ENCODE data around the gene FAM47E.

FAM47E gene

GRCh38 chr4:76302826-76303438, 51.4 kb downstream of the FAM47E start:
- no peak for DNase-seq

DNA sequence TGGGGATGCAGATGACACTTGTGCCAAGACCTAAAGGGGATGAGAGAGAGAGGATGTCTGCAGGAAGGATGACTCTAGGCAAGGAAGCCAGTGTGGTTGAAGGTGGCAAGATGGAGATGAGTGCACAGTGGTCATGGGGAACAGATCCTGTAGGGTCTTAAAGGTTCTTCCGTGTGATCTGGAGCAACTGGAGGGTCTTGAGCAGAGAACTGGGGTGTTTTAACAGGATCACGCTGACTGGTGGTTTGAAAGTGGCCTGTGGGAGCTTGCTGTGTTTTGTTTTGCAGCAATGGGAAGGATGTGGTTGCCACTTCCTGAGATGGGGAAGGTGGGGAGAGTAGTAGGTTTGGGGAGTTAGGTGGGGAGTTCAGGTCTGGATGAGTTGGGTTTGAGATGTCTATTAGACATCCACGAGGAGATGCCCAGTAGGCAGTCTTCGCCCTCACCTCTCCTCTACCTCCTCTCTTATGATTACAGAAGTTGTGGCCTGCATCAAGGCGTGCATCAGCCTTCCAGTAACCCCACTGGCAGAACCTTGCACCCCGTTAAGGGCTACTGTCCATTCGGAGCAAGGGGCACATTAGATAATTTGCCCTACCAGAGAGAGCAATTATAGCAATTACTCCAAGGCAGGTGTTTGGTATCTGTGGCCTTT, 53.6 kb downstream of the FAM47E start:
- no peak for DNase-seq

DNA sequence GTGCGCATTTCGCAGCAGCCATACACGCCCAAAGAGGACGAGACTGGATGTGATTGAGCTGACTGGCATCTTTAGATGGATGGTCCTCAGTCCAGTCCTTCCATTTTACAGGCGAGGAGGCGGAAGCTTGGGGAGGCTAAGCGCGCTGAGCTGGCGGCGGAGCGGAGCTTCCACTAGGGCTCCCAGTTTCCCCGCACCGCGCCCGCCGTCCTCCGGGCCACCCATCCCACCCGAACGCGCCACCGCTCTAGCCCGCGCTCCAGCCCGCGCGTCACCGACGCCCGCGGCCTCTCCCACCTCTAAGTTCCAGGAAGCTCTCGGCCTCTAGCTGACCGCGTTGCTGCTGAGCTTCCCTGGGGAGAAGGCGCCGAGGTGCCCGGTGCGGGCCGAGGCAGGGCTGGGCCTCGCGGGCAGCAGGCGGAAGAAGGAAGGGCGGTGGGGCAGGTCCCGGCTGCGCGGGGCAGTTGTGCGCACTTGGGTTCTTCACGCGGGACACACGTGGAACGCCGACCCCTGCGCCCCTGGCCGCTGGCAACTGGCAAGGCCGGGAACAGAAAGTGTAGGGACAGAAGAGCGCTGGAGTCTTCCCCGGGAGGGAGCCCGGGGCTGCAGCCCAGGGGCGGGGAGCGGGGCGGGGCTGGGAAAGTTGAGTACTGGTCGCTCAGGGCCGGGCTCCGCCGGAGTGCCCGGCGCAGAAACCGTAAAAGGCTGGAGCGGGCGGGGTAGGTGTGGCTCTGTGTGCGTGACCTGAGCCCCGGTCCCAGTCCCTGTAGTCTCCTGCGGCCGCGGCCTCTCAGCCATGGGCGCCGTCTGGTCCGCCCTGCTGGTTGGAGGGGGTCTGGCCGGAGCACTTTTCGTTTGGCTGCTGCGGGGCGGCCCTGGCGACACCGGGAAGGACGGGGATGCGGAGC, 54.7 kb downstream of the FAM47E start, which contains the start of gene STBD1:
TSS of gene STBD1 (plus strand) at position 763 of the 911 bp plus-strand sequence. CDS start at position 800, 37 bp downstream.
- DNase-seq, result no peak

DNA sequence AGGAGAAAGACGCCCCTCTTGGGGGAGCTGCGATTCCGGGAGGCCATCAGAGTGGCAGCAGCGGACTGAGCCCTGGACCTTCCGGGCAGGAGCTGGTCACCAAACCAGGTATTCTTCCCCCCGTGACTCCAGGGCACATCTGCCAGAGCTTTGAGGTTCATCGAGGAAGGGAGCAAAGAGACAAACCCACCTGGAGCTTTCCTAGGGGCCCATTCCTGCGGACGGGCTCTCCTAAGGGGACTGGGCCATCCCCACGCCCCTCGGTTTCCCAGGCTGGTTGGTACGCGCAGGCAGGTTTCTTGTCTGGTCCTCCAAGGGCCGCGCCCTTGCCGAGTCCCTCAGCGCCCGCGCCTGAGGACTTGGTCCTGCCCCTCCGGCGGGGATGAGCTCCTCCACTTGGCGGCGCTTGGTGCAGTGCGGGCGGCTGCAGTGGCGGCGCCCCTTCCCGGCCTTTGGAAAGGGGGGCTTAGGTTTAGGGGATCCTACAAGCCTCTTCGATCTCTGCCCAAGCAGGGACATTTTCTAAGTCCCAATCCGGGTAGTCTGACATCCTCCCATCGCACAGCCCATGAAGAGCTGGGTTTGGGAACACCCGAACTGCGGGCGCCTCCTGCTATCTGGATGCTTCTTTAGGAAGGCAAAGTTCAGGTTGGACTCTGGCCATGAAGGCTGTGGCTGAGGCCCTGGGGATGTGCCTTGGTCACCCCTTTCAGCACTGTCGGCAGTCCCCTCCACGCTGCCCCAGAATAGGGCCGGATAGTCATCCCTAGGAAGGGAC, 55.5 kb downstream of the FAM47E start:
- no peak for DNase-seq

DNA sequence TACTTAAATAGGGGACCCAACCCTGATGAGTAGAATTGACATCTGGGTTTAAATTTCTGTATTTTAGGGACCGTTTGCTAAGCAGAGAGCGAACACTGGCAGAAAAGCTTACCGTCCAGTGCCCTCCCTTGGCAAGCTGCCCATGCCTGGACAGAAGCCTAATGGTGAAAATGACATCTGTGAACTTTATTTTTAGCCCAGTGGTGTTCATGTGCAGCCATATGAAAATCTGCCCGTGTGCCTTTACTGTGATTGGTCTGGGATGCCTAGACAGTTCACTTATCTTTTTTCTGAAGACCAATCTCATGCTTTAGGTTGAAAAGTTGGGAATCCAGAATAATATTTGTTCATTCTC, 56.1 kb downstream of the FAM47E start:
- DNase-seq, result no peak

DNA sequence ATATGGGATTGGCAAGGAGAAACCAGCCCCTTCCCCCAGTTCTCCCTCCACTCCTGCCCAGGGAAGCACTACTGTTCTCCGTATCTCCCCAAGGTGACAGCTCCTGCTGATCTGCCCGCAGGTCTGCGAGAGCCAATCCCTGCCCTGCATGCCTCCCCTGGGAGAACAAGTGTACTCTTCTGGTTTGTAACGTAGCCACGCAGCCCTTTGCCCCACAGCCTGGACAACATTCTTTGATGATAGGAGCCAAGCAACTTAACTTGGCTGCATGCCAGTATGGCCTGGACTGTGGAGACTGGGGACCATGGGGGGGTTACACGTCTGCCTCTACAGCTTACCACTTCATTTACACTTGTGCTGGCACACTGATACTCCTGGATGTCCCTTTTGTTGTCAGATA, 57.0 kb downstream of the FAM47E start:
- DNase-seq, result no peak

- no peak for DNase-seq
Observed at GRCh38 chr4:76309939-76310550, 58.5 kb downstream of the FAM47E start.

DNA sequence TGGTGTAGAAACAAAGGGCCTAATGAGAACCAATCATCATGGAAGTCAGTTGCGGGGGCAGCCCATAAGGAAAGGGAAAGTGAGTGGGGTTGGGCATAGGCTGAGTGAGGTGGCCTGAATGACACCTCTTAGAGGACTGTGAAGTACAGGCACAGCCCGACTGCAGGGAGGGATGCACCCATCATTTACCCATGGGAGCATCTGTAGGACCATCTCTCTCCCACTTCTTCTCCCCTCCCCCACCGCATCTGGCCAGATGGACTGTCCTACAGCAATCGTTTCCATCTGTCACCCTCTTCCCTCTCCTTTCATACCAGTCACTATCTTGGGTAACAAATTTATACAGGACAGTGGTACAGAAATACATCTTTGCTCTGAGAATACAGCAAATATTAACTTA, 59.2 kb downstream of the FAM47E start:
- no peak for DNase-seq

DNA sequence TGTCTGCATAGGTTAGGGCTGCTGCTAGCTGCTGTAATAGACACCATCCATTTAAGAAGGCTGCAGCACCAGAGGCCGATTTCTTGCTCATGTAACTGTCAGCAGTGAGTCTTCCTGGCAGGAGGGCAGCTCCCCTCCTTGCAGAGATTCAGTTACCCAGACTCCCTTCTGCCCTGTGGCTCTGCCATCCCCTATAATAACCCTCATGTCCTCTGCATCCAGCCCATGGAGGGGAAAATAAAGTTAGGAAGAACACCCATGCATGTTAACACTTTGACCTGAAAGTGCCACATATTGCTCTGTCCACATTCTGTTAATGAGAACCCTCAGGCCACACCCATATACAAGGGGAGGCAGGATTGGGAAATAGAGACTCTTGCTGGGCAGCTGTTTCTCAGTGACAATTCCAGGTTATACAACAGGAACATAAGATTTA, 60.4 kb downstream of the FAM47E start:
- DNase-seq, result no peak

DNA sequence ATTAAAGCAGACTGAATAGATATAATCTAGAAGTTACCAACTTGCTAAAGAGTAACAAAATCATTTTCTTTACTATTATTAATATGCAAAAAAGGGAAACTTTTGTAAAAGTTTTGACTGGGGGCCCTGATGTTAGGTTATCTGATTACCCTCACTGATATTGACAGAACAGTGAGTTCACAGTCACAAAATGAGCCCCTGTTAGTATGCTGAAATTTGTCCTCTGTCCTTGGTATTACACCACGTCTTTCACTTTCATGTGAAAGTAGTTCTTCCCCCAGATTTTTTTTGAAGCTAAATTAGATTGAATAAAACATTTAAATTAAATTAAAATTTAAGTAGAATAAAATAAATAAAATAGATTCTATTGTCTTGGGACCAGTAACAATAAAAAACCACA, 60.9 kb downstream of the FAM47E start:
- no peak for DNase-seq

GRCh38 chr4:76313547-76313946, 62.0 kb downstream of the FAM47E start:
- no peak for DNase-seq

GRCh38 chr4:76315267-76315918, 63.9 kb downstream of the FAM47E start:
- DNase-seq, result no peak

- no peak for DNase-seq
Observed at GRCh38 chr4:76316131-76316530, 64.6 kb downstream of the FAM47E start.

- no peak for DNase-seq
Observed at GRCh38 chr4:76322236-76322635, 70.7 kb downstream of the FAM47E start.

- DNase-seq, result no peak
Observed at GRCh38 chr4:76325072-76325471, 73.6 kb downstream of the FAM47E start.

GRCh38 chr4:76326515-76326914, 75.0 kb downstream of the FAM47E start:
- DNase-seq, result no peak

All from NCI-H1694 treated with DMSO at 0.1 percent for 48 hours (cell line).